Activated CD8-positive, alpha-beta memory T cell treated with anti-CD3 and anti-CD28 coated beads, Interleukin-2, amount 50 U/mL, for 1 hour (primary cell): ENCODE results near the gene SCN8A.

ENCODE experiments used
- DNase-seq: peaks from one replicate; pipeline ENCODE4 v3.0.0-alpha.2; 2020; ENCODE audit errors: extremely low read depth

SCN8A gene

DNA sequence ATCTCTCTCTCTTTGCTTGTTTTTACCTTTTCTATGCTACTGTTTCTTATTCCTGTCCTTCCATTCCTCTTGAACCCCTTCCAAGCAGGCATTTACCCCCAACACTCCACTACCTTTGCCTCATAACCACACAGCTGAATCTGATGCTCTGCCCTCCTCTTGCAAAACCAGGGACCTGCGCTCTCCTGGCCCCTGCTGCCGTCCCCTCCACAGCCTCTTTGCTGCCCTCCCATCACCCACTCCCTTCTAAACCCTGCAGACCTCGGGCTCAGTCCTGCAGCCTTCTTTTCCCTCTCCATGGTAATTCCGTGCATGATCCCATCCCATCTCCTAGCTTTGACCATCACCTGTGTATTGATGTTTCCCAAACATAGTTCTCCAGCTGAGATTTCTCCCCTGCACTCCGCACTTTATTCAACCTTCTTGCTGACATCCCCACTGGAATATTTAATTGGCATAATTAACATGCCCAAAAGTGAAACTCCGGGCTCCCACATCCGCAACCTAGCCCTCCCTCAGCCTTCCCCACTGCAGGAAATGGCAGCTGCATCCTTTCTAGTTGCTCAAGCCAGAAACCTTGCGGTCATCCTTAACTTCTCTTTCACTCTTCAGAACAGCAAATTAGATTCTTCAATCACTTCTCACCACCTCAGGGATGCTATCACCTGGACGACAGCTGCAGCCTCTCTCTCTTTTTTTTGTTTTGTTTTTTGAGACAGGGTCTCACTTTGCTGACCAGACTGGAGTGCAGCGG lies 241.5 kb downstream of the SCN8A start:
- DNase-seq, result no peak

GRCh38 chr12:51833448-51834227 lies 242.6 kb downstream of the SCN8A start:
- DNase-seq, result no peak

DNA sequence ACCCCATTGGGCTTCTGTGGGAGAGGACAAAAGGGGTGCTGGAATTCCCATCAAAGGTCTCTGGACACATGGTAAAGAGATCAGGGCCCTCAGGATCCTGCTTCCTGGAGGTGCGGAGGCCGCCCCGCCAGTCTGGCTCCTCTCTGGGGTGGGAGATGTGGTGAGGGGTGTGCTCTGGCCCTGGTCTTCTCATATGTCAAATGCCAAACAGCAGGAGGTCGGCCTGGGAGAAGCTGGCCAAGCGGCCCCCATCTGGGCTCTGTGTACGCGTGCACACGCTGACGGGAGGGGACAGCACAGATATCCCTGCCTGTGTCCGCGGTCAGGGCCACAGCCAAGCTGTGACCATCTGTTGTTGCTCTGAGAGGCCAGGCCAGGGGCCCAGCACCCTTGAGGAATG lies 243.4 kb downstream of the SCN8A start:
- no peak for DNase-seq

DNA sequence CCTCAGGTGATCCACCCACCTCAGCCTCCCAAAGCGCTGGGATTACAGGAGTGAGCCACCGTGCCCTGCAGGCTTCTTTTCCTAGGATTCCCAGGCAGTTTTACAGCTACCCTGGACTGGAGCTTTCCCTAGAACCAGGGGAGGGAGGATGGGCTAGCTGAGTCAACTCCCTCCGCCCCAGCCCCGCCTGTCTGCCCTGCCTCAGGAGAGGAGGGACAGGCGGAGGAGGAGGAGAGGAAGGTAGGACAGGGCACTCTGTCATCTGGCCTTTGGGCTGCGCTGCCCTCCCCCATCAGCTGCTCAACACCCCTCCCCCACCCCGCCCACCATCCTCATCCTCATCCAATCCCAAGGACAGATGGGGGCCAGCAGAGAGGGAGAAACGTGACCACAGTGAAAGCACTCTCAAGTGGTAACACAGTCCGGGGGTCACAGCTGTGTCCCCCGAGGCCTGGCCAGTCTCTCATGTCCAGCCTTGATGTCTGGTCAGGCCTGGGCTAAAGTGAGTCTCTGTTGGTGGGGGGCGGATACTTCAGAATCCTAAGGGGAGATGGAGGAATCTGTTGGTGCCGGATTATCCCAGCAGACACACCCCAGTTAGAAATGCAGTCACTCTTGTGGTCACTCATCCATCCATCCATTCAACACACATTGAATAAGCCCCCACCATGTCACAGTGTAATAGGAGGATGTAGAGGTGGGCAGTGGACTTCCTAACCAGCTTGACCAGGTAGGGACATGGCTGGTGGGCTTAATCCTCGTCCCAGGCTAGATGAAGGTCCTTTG lies 245.2 kb downstream of the SCN8A start:
- DNase-seq, result no peak

DNA sequence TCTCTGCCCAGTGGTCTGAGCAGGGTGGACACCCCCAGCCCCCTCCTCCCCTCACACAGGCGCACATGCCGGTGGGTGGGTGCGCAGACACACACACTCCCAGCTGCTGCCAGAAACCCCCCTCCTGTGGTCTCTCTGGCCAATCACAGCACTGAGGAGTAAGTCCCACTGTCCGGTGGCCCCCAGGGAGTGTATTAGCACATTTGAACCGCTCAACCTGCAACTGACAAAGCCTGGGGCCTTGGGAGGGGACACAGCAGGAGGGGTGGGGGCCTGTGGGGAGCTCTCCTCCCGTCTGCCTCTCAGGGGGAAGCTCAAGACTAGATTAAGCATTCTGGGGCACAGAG lies 245.8 kb downstream of the SCN8A start:
- DNase-seq, result no peak

DNA sequence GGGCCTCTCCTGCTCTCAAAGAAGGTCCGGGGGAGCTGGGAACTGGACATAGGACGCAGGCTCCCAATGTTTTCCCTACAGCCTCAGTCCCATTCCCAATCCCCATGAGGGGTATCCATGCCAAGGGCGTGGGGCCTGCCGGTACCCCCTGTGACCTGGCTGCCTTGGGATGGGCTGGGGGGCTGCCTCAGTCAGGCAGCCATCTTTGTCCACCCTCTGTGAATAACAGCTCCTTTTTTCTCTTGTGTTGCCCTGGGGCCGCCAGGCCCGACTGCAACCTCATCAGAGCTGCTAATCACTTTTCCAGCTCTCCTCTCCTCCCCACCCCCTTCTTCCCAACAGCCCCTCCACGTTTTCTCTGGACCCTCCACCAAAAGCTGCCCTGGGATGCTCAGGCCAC lies 246.3 kb downstream of the SCN8A start:
- no peak for DNase-seq

- DNase-seq, result no peak
Observed at GRCh38 chr12:51838036-51838435, 247.0 kb downstream of the SCN8A start.

DNA sequence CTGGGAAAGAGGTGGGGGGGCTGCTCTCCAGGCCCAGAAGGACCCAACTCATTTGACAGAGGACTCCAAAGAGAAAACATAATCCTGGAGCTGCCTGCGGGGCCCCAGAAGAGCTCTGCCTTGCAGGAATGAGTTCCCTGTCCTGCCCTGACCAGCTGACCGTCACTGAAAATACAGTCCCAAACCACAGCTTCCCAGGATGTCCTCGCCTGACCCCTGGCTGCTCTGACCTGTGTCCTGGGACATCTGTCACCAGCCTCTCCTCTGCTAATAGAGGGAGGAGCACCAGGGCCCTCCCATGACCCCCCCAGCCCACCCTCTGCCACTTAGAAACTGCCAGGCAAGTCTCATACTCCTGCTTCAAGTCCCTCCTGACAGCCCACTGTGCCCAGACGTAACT lies 247.7 kb downstream of the SCN8A start:
- DNase-seq, result no peak

DNA sequence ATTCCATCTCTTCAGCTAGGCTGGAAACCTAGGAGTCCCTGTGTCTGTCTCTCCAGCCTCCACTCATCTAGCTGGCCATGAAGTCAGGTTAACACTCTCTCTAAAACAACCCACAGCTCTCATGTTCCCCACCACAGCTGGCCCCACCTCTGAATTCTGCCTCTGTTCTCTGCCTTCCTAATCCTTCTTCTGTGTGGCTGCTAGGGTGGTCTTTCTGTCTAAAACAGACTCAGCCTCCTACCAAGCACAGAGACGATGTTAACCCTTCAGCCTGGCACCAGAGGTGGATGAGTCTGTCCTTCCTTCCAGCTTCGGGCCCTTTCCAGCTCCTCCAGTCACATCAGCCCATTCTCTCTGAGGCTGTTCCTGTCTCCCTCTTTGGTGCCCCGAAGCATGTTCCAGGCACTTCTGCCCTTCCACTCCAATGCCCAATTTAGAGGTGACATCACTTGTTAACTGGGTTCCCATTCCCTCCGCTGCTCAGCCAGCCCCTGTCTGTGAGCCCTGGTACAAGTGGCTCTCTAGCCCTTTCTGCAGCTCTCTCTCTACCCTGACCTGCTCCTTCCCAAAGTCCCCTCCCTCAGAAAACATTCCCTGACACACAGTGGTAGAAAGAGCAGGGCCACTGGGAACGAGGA lies 248.4 kb downstream of the SCN8A start:
- no peak for DNase-seq

DNA sequence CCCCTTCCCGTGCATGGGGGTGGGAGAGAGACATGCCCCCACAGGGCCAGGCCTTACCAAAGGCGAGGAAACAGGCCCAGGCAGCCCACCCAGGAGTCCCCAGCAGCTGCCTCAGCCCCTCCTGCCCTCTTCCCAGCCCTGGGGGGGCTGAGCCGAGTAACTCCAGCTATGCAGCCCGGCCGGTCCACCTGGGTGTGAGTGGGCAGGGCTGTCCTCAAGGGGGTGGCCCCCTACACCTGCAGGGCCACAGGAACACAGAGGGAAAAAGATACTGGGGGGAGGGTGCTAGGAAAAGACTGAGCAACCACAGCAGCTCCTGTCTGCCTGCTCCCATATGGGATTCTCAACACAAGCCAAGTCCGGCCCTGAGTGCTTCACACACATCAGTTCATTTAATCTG lies 249.9 kb downstream of the SCN8A start:
- no peak for DNase-seq

DNA sequence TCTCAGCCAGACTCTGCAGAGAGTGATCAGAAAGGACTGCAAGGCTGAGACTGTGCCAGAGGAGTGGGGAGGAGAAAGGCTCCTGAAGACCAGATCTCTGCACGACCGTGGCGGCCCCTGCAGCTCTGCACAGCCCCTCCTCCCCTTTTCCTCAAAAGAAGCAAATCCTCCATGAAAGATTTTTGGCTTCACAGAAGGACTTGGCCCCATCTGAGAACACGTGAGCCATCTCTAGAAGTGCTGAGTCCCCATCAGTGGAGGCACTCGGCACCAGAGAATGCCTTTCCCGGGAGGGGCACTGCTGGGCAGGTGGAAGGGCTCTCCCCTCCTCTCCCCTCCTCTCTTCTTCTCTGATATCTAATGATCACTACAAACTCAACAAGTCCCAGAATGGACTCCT lies 250.7 kb downstream of the SCN8A start:
- DNase-seq, result no peak

GRCh38 chr12:51844854-51845253 lies 253.8 kb downstream of the SCN8A start:
- no peak for DNase-seq

DNA sequence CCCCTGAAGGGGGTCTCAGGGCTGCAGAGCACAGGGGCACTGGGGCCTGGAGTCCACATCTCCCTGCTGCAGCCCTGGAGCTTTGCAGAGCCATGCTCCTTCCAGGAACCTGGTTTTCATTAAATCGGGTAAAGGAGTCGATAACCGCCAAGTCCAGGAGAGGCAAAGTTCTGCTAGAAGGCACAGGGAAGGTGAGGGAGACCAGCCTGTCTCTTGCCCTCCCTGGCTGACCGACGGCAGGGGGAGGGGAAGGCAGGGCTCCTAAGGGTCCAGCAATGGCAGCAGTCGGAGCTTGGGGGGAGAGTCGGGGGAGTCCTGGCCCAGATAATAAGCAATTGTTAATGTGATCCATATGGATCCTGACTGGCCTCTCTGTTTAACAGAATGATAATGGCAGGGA lies 254.4 kb downstream of the SCN8A start:
- DNase-seq, result no peak

DNA sequence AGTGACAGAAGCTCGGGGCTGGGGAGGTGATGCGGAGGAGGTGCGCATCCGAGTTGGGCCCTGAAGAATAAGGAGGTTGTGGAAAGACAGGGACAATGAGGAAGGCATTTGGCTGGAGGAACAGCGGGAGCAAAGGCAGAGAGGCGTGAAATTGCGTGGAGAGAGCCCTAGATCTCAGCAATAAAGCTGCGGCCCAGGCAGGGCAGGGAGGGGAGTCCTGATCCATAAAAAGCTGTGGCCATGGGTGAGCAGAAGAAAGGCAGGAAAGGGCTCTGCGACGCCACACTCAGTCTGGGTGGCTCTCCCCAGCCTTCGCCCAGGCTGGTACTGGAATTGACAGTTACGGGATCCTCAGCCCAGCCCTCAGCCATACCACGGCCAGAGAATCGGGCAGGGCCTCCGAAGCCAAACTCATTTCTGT lies 255.2 kb downstream of the SCN8A start:
- no peak for DNase-seq

GRCh38 chr12:51846911-51847642 lies 256.0 kb downstream of the SCN8A start:
- no peak for DNase-seq

DNA sequence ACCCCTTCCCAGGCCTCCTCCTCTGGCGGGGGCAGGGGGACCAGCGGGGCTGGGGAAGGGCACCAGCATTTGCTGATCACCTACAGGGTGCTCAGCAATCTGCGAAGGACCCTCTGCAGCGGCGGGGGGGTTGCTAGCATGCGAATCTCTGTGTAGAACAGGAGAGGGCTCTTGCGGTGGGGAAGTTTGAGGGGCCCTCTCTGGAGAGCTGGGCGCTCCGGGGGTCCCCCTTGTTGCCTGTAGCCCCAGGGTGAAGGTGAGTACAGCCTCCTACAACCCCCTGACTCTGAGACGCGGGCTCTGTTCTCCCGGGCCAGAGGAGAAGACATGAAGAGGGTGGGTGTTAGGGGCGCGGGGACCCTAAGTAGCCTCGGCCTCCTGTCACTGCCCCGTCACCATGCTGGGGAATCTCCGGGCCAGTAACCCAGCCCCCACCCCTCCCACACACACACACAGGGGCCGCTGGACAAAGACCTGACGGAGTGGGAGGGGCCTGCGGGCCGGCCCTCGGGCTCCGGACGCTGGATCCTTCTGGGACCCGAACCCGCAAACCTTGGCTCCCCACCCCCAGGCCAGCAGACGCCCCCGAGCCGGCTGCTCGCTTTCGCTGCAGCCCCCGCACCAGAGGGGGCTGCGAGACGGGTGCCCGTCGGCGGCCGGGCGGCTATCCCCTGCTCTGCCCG lies 256.8 kb downstream of the SCN8A start:
- no peak for DNase-seq

- DNase-seq, result no peak
Observed at GRCh38 chr12:51848326-51848727, 257.3 kb downstream of the SCN8A start, which contains the start of gene FIGNL2. FIGNL2 (minus strand) TSS chr12:51848718; CDS start chr12:51822413, 26,305 bp downstream.

DNA sequence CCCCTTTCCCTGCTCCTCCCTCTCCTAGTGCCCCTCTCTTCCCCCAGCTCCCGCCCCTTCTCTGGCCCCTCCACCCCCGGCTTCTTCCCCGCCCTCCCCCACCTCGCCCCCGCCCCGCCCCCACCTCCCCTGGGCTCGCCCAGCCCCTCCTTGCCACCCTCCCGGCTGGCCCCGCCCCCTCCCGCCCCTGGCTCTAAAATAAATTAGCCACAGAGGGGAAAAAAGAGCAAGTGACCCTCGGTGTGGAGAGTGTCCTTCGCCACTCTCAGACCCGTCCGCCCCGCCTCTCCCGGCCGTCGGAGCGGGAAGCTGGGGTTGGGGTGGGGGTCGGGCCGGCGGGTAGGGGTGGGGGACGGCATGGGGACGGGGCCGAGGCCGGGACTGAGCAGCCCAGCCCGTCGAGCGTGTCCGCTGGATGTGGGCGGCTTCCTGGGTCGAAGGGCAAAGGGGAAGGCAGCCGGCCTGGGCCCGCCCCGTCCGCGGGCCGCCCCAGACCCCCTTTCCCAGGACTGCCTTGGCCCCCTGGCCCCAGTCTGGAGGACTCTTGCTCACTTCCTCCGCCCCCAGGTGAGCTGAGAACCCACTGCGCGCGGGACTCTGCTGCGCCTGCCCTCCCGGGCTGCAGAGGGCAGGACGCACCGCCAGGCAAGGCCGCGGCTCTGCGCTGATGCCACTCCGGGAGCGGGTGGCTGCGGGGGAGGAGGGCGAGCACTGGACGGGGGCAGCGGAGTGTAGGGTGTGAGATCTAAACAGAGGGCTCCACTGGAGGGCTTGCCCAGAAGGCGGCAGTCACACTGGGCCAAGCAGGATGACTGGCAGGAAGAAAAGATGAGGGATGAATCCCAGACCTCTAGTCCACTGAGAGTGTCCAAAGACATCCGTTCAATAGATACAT lies 258.1 kb downstream of the SCN8A start:
- DNase-seq, result no peak

- no peak for DNase-seq
Observed at GRCh38 chr12:51850081-51850964, 259.3 kb downstream of the SCN8A start.
